ENCODE measurements around the gene NPR2. TPM values are rescaled to one million over a fixed set of nuclear protein-coding genes. Genes with fewer than 3 reads are reported as not detected.

Gene NPR2
- polyA plus RNA-seq, 1 donor (not counting 4 experiments of a cell fraction or from before 2014, with no cell fraction given), result 5.0 TPM

DNA sequence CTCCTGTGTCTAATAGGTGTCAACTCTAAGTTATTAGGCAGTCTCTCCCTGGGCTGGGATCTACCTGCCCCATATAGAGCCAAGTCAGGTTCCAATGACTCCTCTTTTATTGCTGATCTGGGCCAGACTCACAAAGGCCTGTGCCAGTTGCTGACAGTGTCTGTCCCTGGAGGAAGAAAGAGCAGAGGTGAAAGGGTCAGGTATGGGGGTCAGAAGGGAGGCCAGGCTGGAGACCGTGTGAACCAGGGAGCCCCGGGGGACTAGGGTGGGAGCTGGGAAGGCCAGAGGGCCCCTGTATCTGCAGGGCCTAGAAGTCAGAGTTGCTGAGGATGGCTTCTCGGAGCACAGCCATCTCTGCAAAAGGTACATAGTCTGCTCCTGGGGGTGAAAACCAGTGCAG, 26.9 kb downstream of the NPR2 start:
- FAIRE-seq, result no peak
- Histone ChIP-seq H2AFZ (ENCODE audit: control insufficient read depth, low read length) (no peak overlapping the region), H3K9me1 (ENCODE audit: control insufficient read depth, extremely low read depth, insufficient read depth, low read length) (no peaks in the 10 kb centered on the region), H3K36me3 (ENCODE audit: control insufficient read depth in 2 of 2, extremely low read depth in 1 of 2, insufficient read depth in 2 of 2, low read length in 2 of 2) (no peaks in the 10 kb centered on the region), H3K9ac (ENCODE audit: control insufficient read depth, extremely low read depth, insufficient read depth, low read length) (no peak overlapping the region), H3K4me2 (ENCODE audit: control insufficient read depth, extremely low read depth, insufficient read depth, low read depth, low read length) (no peak overlapping the region), H3K27ac (ENCODE audit: control insufficient read depth, insufficient read depth, low read length) (no peak overlapping the region), H3K9me3 (ENCODE audit: control insufficient read depth, low read depth, low read length) (no peaks in the 10 kb centered on the region), H4K20me1 (ENCODE audit: control insufficient read depth, extremely low read depth, insufficient read depth, low read length) (no peaks in the 10 kb centered on the region), H3K4me1 (ENCODE audit: control insufficient read depth, extremely low read depth, insufficient read depth, low read length) (peaks cover 8% of the 10 kb centered on the region), H3K4me3 (ENCODE audit: control insufficient read depth in 2 of 3, extremely low read depth in 1 of 3, insufficient read depth in 2 of 3, low read depth in 1 of 3, low read length in 3 of 3) (no peak overlapping the region), H3K79me2 (ENCODE audit: control insufficient read depth, insufficient read depth, low read length) (no peaks in the 10 kb centered on the region), H3K27me3 (ENCODE audit: control insufficient read depth, extremely low read depth, insufficient read depth, low read length) (no peaks in the 10 kb centered on the region)
- no peak for TF ChIP-seq EZH2 (IDR thresholded peaks at IDR 0.05; ENCODE audit: low read length)
- TF ChIP-seq, protein P1, sequence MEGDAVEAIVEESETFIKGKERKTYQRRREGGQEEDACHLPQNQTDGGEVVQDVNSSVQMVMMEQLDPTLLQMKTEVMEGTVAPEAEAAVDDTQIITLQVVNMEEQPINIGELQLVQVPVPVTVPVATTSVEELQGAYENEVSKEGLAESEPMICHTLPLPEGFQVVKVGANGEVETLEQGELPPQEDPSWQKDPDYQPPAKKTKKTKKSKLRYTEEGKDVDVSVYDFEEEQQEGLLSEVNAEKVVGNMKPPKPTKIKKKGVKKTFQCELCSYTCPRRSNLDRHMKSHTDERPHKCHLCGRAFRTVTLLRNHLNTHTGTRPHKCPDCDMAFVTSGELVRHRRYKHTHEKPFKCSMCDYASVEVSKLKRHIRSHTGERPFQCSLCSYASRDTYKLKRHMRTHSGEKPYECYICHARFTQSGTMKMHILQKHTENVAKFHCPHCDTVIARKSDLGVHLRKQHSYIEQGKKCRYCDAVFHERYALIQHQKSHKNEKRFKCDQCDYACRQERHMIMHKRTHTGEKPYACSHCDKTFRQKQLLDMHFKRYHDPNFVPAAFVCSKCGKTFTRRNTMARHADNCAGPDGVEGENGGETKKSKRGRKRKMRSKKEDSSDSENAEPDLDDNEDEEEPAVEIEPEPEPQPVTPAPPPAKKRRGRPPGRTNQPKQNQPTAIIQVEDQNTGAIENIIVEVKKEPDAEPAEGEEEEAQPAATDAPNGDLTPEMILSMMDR (optimal IDR thresholded peaks at IDR 0.05 in 1 of 3, IDR thresholded peaks at IDR 0.05 in 1 of 3, conservative IDR thresholded peaks at IDR 0.05 in 1 of 3; ENCODE audit: extremely low read depth in 1 of 3, insufficient read depth in 2 of 3, low read length in 3 of 3), result no peak
- no peak for DNase-seq (ENCODE audit: low read depth, low spot score)
- dilution Hi-C loops (cut with MboI; ENCODE audit: extremely low pct_ligation_motif_present, low sequenced_read_pairs), result no loop called here

- Histone ChIP-seq H4K20me1 (ENCODE audit: control insufficient read depth, extremely low read depth, insufficient read depth, low read length) (no peaks in the 10 kb centered on the region), H3K4me3 (ENCODE audit: control insufficient read depth in 2 of 3, extremely low read depth in 1 of 3, insufficient read depth in 2 of 3, low read depth in 1 of 3, low read length in 3 of 3) (no peak overlapping the region), H3K4me2 (ENCODE audit: control insufficient read depth, extremely low read depth, insufficient read depth, low read depth, low read length) (no peak overlapping the region), H3K27ac (ENCODE audit: control insufficient read depth, insufficient read depth, low read length) (no peak overlapping the region), H3K9ac (ENCODE audit: control insufficient read depth, extremely low read depth, insufficient read depth, low read length) (no peak overlapping the region), H3K4me1 (ENCODE audit: control insufficient read depth, extremely low read depth, insufficient read depth, low read length) (peaks cover 6% of the 10 kb centered on the region), H2AFZ (ENCODE audit: control insufficient read depth, low read length) (no peak overlapping the region), H3K9me3 (ENCODE audit: control insufficient read depth, low read depth, low read length) (no peaks in the 10 kb centered on the region), H3K36me3 (ENCODE audit: control insufficient read depth in 2 of 2, extremely low read depth in 1 of 2, insufficient read depth in 2 of 2, low read length in 2 of 2) (no peaks in the 10 kb centered on the region), H3K79me2 (ENCODE audit: control insufficient read depth, insufficient read depth, low read length) (no peaks in the 10 kb centered on the region), H3K27me3 (ENCODE audit: control insufficient read depth, extremely low read depth, insufficient read depth, low read length) (no peaks in the 10 kb centered on the region), H3K9me1 (ENCODE audit: control insufficient read depth, extremely low read depth, insufficient read depth, low read length) (no peaks in the 10 kb centered on the region)
- DNase-seq (ENCODE audit: low read depth, low spot score) (no peak), FAIRE-seq (peak; percentile 56)
- dilution Hi-C loops (cut with MboI; ENCODE audit: extremely low pct_ligation_motif_present, low sequenced_read_pairs), result no loop called here
- TF ChIP-seq EZH2 (IDR thresholded peaks at IDR 0.05; ENCODE audit: low read length), result no peak
- TF ChIP-seq, protein P1 (optimal IDR thresholded peaks at IDR 0.05 in 1 of 3, IDR thresholded peaks at IDR 0.05 in 1 of 3, conservative IDR thresholded peaks at IDR 0.05 in 1 of 3; ENCODE audit: extremely low read depth in 1 of 3, insufficient read depth in 2 of 3, low read length in 3 of 3), result no peak
Observed at GRCh38 chr9:35820076-35820475, 28.7 kb downstream of the NPR2 start.

Measured in keratinocyte (primary cell).